PFSK-1 (cell line): ENCODE results near the gene SPTBN4.

Source experiments
- FOXP2 ChIP-seq: optimal IDR thresholded peaks from 2 replicates; pipeline ENCODE3; 2011; ENCODE audit warnings: borderline replicate concordance, control low read depth, inconsistent platforms; ENCODE audit not compliant: insufficient read depth; ENCODE audit errors: extremely low read length, extremely low read depth
- POLR2AphosphoS5 ChIP-seq: IDR thresholded peaks from 2 replicates; pipeline ENCODE4 v1.6.1; 2012; ENCODE audit warnings: low read depth, mild to moderate bottlenecking, control low read depth, low read length, moderate library complexity
- SIN3A ChIP-seq: IDR thresholded peaks from 2 replicates; pipeline ENCODE4 v1.6.1; 2012; ENCODE audit warnings: mild to moderate bottlenecking, low read length, moderate library complexity, borderline replicate concordance; ENCODE audit not compliant: insufficient read depth
- TAF1 ChIP-seq: IDR thresholded peaks from 2 replicates; pipeline ENCODE4 v1.6.1; 2012; ENCODE audit warnings: low read length, control low read depth, borderline replicate concordance; ENCODE audit not compliant: insufficient read depth
- TF ChIP-seq, protein P1 (sequence below), 2 experiments: IDR thresholded peaks; 2 replicates each; pipeline versions ENCODE4 v1.6.1 to v1.8.0; 2011 to 2012; ENCODE audit warnings: low read depth in 2 of 2, low read length in 2 of 2, control low read depth in 1 of 2, inconsistent platforms in 1 of 2, mild to moderate bottlenecking in 1 of 2, moderate library complexity in 1 of 2; ENCODE audit not compliant: insufficient read depth in 1 of 2

Gene SPTBN4

GRCh38 chr19:40609561-40610395, 143.0 kb downstream of the SPTBN4 start:
- no peak for TF ChIP-seq SIN3A
- TF ChIP-seq, protein P1, sequence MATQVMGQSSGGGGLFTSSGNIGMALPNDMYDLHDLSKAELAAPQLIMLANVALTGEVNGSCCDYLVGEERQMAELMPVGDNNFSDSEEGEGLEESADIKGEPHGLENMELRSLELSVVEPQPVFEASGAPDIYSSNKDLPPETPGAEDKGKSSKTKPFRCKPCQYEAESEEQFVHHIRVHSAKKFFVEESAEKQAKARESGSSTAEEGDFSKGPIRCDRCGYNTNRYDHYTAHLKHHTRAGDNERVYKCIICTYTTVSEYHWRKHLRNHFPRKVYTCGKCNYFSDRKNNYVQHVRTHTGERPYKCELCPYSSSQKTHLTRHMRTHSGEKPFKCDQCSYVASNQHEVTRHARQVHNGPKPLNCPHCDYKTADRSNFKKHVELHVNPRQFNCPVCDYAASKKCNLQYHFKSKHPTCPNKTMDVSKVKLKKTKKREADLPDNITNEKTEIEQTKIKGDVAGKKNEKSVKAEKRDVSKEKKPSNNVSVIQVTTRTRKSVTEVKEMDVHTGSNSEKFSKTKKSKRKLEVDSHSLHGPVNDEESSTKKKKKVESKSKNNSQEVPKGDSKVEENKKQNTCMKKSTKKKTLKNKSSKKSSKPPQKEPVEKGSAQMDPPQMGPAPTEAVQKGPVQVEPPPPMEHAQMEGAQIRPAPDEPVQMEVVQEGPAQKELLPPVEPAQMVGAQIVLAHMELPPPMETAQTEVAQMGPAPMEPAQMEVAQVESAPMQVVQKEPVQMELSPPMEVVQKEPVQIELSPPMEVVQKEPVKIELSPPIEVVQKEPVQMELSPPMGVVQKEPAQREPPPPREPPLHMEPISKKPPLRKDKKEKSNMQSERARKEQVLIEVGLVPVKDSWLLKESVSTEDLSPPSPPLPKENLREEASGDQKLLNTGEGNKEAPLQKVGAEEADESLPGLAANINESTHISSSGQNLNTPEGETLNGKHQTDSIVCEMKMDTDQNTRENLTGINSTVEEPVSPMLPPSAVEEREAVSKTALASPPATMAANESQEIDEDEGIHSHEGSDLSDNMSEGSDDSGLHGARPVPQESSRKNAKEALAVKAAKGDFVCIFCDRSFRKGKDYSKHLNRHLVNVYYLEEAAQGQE (IDR thresholded peaks at IDR 0.05; ENCODE audit: insufficient read depth in 1 of 2, low read depth in 2 of 2, low read length in 2 of 2) = no peak
- no peak for TF ChIP-seq FOXP2
- no peak for TF ChIP-seq POLR2AphosphoS5
- TF ChIP-seq TAF1 = no peak

DNA sequence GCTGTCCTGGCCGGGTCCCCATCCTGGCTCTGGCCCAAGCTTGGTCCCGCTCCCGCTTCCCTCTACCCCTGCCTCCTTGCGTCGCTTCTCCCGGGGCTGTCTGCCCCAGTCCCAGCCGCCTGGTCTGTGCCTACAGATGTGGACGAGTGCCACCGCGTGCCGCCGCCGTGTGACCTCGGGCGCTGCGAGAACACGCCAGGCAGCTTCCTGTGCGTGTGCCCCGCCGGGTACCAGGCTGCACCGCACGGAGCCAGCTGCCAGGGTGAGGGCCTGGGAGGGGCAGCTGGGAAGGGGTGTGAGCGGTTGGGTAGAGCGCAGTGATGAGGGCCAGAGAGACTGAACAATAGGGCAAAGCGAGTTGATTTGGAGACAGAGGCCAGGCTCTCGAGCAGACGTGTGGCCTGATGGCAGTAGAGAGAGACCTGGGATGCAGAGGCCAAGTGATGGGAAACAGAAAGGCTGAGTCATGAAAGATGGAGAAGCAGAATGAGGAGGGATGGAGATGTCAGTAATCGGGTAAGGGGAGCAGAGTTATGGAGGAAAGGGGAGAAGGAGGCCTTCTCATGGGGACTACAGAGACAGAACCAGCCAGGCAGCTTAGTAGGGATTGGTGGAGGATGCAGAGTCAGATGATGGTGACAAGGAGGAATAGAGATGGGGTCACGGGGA, 143.7 kb downstream of the SPTBN4 start:
- TF ChIP-seq TAF1 = no peak
- TF ChIP-seq FOXP2 = no peak
- no peak for TF ChIP-seq POLR2AphosphoS5
- TF ChIP-seq, protein P1 (IDR thresholded peaks at IDR 0.05; ENCODE audit: insufficient read depth in 1 of 2, low read depth in 2 of 2, low read length in 2 of 2) = no peak
- TF ChIP-seq SIN3A = no peak

DNA sequence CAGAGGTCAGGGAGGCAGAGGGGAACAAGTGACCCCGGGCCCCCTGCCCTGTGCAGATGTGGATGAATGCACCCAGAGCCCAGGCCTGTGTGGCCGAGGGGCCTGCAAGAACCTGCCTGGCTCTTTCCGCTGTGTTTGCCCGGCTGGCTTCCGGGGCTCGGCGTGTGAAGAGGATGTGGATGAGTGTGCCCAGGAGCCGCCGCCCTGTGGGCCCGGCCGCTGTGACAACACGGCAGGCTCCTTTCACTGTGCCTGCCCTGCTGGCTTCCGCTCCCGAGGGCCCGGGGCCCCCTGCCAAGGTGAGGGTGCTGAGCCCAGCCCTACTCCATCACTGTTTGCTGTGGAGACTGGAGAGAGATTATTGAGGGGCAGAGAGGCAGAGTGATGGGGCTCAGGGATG, 144.3 kb downstream of the SPTBN4 start:
- TF ChIP-seq POLR2AphosphoS5 (no peak), SIN3A (no peak), TAF1 (no peak), FOXP2 (no peak)
- TF ChIP-seq, protein P1 (IDR thresholded peaks at IDR 0.05; ENCODE audit: insufficient read depth in 1 of 2, low read depth in 2 of 2, low read length in 2 of 2) = no peak

GRCh38 chr19:40611900-40612698, 145.3 kb downstream of the SPTBN4 start:
- TF ChIP-seq, protein P1 (IDR thresholded peaks at IDR 0.05; ENCODE audit: insufficient read depth in 1 of 2, low read depth in 2 of 2, low read length in 2 of 2) = no peak
- TF ChIP-seq FOXP2 (no peak), TAF1 (no peak), SIN3A (no peak), POLR2AphosphoS5 (no peak)
